ENCODE measurements around the gene TFF2. TPM values are rescaled to one million over a fixed set of nuclear protein-coding genes. Genes with fewer than 3 reads are reported as not detected.

TFF2 gene
- total RNA-seq, 1 experiment from 2014 or later, result not detected

GRCh38 chr21:42330380-42331371 is 20.1 kb downstream of the TFF2 start:
- H3K9me3 Mint-ChIP-seq (ENCODE audit: low read depth, unreplicated experiment), result peaks cover 4% of the 10 kb centered on the region
- no peak for TF ChIP-seq CTCF (IDR thresholded peaks at IDR 0.05; ENCODE audit: unreplicated experiment)
- H3K27ac Mint-ChIP-seq (ENCODE audit: unreplicated experiment), result no peak overlapping the region
- no TSS peak for BruUV-seq (replicated peaks)
- intact Hi-C loops (cut with micrococcal nuclease; ENCODE audit: unreplicated experiment), result no loop called here
- no peaks in the 10 kb centered on the region for H3K4me1 Mint-ChIP-seq (ENCODE audit: low read depth, unreplicated experiment)
- peaks cover 52% of the 10 kb centered on the region for H3K27me3 Mint-ChIP-seq (ENCODE audit: unreplicated experiment)
- no peak overlapping the region for H3K4me3 Mint-ChIP-seq (ENCODE audit: low read depth, unreplicated experiment)
- no peaks in the 10 kb centered on the region for H3K36me3 Mint-ChIP-seq (ENCODE audit: insufficient read depth, unreplicated experiment)
- CTCF ChIA-PET, result interaction anchor here (1.0 to 1.2 kb wide), 2 partner anchors 9 to 32 kb away, joined by 3 read pairs; no protein-coding TSS in a partner anchor
- no peak for DNase-seq

GRCh38 chr21:42324896-42325295 is 25.9 kb downstream of the TFF2 start:
- BruUV-seq (replicated peaks), result no TSS peak
- no peak overlapping the region for H3K27ac Mint-ChIP-seq (ENCODE audit: unreplicated experiment)
- no peak for DNase-seq
- CTCF ChIA-PET, result no interaction called here
- no peaks in the 10 kb centered on the region for H3K36me3 Mint-ChIP-seq (ENCODE audit: insufficient read depth, unreplicated experiment)
- H3K4me1 Mint-ChIP-seq (ENCODE audit: low read depth, unreplicated experiment), result no peaks in the 10 kb centered on the region
- no peak overlapping the region for H3K4me3 Mint-ChIP-seq (ENCODE audit: low read depth, unreplicated experiment)
- H3K27me3 Mint-ChIP-seq (ENCODE audit: unreplicated experiment), result peaks cover 65% of the 10 kb centered on the region
- peaks cover 2% of the 10 kb centered on the region for H3K9me3 Mint-ChIP-seq (ENCODE audit: low read depth, unreplicated experiment)
- intact Hi-C loops (cut with micrococcal nuclease; ENCODE audit: unreplicated experiment), result no loop called here
- TF ChIP-seq CTCF (IDR thresholded peaks at IDR 0.05; ENCODE audit: unreplicated experiment), result no peak

- no peaks in the 10 kb centered on the region for H3K9me3 Mint-ChIP-seq (ENCODE audit: low read depth, unreplicated experiment)
- CTCF ChIA-PET, result no interaction called here
- no peak for TF ChIP-seq CTCF (IDR thresholded peaks at IDR 0.05; ENCODE audit: unreplicated experiment)
- H3K27ac Mint-ChIP-seq (ENCODE audit: unreplicated experiment), result no peak overlapping the region
- no peak for DNase-seq
- intact Hi-C loops (cut with micrococcal nuclease; ENCODE audit: unreplicated experiment), result no loop called here
- H3K4me3 Mint-ChIP-seq (ENCODE audit: low read depth, unreplicated experiment), result no peak overlapping the region
- peaks cover 55% of the 10 kb centered on the region for H3K27me3 Mint-ChIP-seq (ENCODE audit: unreplicated experiment)
- no peaks in the 10 kb centered on the region for H3K36me3 Mint-ChIP-seq (ENCODE audit: insufficient read depth, unreplicated experiment)
- BruUV-seq (replicated peaks), result no TSS peak
- H3K4me1 Mint-ChIP-seq (ENCODE audit: low read depth, unreplicated experiment), result no peaks in the 10 kb centered on the region
Observed at GRCh38 chr21:42321845-42322244, 28.9 kb downstream of the TFF2 start.

- H3K27me3 Mint-ChIP-seq (ENCODE audit: unreplicated experiment), result peaks cover 55% of the 10 kb centered on the region
Observed at GRCh38 chr21:42321231-42321630, 29.6 kb downstream of the TFF2 start.

More at GRCh38 chr21:42321231-42321630, 29.6 kb downstream of the TFF2 start:
- no TSS peak for BruUV-seq (replicated peaks)
- Mint-ChIP-seq H3K9me3 (ENCODE audit: low read depth, unreplicated experiment) (no peaks in the 10 kb centered on the region), H3K4me1 (ENCODE audit: low read depth, unreplicated experiment) (no peaks in the 10 kb centered on the region), H3K27ac (ENCODE audit: unreplicated experiment) (no peak overlapping the region), H3K4me3 (ENCODE audit: low read depth, unreplicated experiment) (no peak overlapping the region), H3K36me3 (ENCODE audit: insufficient read depth, unreplicated experiment) (no peaks in the 10 kb centered on the region)
- TF ChIP-seq CTCF (IDR thresholded peaks at IDR 0.05; ENCODE audit: unreplicated experiment), result no peak
- no peak for DNase-seq
- intact Hi-C loops (cut with micrococcal nuclease; ENCODE audit: unreplicated experiment), result no loop called here
- CTCF ChIA-PET, result no interaction called here

Measured in Calu3 (cell line).